Measurements from ENCODE around the gene TCF3.

TCF3 gene

DNA sequence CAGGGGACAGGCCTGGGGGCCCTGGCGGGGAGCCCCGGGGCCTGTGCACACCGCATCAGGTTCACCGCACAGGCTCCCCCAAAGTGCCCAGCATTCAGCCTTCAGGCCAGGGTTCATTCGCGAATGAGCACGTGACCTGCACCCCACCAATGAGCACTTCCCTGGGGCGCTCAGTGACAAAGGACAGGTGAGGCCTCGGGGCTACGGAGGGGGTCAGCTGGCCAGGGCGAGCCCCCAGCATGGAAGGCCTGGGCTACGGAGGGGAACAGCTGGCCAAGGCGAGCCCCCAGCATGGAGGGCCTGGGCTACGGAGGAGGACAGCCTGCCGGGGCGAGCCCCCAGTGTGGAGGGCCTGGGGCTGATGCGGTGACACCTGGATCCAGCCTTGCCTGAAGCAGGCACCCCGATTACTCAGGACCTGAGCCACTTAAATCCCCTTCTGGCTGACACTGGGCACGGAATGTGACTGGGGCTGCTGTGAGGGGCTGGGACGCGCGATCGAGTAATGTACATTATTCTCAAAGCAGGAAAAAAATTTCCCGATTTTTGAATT, 23.1 kb downstream of the TCF3 start:
- DNase-seq, result no peak

DNA sequence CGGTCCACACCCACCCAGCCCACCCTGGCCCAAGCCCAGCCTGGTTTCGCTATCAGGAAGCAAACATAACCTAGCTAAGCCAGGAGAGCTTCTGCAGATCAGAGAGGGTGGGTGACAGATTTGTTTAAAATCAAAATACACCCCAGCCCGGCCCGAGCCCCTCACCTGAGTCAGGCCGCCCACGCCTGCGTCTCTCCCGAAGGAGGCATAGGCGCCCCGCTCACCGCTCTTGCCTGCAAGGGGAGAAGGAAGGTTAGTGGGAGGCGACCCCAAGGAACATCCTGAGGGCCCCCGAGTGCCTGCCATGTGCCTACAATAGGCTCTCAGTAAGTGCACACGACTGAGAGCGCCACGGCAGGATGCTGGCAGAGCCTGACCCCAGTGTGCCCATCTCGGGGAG, 25.2 kb downstream of the TCF3 start:
- no peak for DNase-seq

DNA sequence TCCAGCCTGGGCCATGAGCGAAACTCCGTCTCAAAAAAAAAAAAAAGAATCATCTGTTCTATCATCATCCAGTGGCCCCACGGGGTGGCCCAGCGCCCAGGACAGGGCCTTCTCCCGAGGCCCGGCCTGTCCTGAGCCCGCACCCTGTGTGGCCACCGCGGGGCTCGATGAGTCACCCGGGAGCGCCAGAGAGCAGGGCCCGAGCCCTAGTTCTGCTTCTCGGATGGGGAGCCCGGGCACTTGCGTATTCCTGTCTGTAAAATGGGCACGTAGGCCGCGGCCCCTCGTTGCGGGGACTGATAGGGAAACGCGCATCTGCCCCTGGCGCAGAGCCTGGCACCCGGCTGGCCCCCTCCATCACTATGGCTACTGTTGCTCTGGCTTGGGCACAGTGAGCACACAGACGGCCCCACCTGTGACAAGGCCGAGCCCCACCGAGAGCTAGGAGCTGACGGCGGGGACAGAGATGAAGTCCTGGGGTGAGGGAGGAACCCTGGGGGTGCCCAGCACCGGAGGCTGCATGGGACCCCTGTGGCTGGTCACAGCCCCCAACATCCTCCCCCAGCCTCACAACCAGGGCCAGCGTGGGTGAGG, 25.9 kb downstream of the TCF3 start:
- DNase-seq, result no peak

DNA sequence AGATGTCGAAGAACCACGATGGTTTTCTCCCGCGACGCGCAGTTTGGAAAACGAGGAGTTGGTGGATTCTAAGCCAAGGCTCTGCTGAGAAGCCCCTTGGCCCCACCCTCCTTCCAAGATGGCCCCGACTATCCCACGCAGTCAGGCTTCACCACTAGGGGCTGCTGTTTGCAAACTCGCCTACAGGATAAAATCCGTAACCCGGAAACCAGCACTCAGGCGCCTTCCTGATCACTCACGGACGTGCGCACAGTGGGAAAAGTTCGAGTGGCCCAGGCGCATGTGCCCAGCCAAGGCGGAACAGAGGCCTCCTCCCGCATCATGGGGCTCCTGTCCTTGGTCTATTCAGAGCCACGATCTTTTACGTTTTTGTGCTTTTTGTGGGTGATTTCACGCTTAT, 28.0 kb downstream of the TCF3 start:
- no peak for DNase-seq

DNA sequence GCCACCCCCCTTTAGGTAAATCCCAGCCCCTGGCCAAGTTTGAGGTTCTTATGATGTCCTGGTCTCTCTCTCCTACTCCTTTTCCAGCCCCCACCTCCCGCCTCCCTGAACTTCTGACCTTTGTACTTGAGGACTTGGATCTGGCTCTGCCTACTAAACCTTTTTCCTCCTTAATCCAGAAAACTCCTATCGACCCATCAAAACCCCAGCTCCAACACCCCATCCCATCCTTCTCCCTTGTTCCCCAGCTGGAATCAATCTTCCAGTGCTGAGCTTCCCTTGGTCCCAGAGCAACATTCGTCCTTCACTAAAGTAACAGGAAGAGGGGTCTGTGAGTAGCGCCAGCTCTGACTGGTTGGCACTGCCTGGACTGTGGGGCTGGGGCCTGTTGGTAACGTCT, 29.9 kb downstream of the TCF3 start:
- DNase-seq, result no peak

DNA sequence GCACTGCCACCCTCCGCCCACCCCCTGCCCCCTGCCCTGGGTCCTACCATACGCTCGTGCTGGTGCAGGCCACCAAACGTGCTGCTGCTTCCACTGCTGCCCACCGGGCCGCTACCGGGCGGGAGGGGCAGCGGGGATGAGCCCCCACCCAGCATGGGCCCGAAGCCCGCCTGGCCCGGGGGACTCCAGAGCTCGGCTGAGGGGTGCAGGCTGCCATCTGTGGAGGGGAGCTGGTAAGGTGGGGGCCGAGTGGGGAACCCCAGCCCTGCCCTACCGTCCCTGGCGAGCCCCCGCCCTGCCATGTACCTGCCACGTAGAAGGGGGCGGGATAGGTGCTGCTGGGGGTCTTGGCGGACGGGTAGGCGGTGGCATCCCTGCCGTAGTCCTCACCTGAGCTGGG, 30.4 kb downstream of the TCF3 start:
- no peak for DNase-seq

DNA sequence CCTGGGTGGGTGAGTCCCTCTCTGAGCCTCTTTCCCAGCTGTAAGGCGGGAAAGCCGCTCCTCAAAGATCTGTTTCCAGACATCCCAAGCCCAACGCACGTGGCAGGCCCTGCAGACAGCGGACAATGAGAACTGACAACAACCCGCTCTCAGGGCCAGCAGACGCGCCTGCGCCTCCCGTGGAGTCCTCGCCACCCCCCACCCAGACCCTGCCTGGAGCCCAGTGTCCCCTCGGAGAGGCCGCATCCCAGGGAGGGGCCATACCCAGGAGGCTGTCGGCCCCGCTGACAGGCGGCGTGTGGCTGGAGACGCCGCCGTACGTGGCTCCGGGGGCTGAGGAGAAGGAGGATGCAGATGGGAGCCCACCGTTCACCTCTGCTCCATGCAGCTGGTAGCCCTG, 30.8 kb downstream of the TCF3 start:
- no peak for DNase-seq

DNA sequence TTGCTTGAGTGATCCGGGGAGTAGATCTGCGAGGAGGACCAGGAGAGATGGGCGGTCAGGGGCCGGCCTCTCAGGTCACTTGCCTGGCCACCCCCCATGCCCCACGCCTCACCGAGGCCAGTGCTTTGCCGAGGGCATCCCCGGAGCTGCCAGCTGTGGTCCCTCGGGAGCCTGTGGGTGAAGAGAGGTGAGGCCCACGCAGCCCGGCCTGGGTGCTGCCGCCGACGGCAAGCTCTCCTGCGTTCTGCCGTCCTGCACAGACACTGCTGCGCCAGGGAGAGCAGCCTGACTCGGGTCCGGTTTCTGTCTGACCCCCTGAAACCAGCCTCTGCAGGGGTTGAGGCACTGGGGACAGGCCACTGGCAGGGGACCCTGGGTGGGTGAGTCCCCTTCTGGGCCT, 31.4 kb downstream of the TCF3 start:
- DNase-seq, result no peak

DNA sequence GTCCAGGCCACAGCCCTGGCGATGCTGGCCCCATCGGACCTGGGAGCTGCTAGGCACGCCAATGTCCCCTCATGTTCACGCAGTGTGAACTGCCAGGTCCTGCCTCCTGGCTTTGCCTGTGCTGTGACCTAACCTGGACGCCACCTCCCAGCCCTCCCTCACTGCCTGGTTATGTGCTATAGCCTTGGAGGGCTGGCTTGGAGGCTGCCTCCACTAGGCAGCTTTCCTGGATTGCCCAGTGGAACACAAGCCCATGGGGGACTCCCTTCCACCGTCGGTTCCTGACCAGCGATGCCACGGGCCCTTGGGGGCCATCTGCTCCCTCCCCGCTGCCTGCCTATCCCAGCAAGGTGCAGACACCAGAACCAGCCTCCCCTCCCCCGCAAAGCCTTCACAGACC, 31.9 kb downstream of the TCF3 start:
- no peak for DNase-seq

DNA sequence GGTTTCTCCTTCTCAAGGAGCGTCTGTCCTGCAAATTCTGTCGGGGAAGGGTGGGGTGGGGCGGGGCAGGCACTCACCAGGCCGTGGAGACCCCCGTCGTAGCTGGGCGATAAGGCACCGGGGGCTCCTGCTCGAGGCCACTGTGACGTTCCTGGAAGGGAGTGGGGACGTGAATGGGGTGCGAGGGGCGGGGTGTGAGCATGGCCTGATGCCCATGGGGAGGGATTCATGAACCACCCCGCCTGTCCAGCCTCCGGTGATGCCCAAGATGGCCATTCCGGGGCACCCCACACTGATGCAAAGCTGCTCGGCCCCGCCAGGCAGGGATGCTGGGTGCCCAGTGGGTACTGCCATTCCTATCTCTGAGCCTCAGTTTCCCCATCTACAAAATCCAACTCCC, 32.7 kb downstream of the TCF3 start:
- DNase-seq, result no peak

DNA sequence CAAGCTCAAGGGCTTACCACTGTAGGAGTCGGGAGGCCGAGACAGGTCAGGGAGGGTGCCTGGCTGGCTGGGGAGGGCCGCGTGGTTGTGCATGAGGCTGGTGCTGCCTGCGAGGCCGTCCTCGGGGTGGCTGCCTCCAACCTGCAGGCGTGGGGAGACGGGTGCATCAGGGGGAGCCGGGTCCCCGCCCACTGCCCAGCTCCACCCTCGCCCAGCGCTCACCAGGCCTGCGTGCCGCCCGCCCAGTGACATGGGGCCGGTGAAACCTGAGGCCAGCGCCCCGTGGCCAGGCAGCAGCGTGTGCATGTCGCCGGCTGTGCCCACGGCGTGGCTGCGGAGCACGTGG, 33.3 kb downstream of the TCF3 start:
- no peak for DNase-seq

DNA sequence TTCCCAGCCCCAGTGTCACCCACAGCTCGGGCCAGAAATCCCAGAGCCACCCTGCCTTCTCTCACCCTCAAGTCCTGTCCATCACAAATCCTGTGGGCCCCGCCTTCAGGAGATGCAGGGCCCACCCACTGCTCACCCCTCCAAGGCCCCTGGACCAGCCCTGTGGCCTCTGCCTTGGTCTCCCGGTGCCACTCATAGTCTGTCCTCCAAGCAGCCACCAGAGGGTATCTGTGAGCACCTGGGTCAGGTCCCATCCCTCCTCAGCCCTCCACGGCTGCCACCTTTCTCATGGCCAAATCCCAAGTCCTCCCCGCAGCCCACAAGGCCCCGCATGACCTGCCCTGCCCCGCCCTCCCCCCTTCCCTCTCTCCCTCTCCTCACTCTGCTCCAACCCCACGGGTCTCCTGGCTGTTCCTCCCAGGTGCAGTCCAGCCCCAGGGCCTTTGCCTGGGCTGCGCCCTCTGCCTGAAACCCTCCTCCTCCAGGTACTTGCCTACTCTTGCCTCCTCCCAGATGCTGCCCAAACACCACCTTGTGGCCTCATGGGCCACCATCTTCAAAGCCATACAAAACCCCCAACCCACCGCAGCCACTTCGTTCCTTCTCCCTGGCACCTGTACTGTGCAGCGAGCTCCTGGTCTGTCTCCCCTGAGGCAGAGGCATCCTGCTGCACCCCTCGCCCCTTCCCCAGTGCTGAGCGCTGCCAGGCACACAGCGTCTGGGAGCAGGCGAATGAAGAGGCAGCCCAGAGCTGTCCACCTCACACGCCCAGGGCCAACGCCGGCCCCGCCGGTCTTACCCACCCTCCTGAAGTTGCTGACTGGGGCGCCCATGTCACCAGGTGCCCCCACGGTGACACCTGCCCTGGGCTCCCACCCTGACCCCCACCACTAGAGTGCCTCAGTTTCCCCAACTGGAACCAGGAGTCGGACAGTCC, 34.0 kb downstream of the TCF3 start:
- no peak for DNase-seq

DNA sequence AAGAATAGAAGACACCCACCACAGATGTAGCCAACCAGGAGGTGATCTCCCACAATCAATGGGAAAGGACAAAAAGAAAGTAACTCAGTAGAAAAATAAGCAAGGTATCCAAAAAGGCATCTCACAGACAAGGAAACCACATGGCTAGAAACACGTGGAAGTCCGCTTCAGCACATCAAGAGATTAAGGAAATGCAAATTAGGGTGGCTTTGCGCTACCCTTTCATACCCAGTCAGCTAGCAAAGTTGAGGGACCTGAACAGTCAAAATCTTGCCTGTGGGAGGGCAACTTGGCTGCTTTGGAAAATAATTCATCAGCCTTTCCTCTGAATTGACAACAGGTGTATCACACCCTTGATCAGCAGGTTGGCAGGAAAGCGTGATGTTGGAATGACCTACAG, 35.5 kb downstream of the TCF3 start:
- no peak for DNase-seq

DNA sequence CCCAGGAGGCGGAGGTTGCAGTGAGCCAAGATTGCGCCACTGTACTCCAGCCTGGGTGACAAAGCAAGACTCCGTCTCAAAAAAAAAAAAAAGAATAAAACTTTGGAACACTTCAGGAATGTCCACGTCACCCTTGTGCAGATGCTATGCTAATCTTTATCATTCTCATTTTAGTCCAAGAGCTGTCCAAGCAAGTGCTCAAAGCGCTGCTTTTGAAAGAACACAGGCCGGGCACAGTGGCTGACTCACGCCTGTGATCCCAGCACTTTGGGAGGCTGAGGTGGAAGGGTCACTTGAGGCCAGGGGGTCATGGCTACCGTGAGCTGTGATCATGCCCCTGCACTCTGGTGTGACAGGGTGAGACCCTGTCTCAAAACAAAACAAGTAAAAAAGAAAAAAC, 36.0 kb downstream of the TCF3 start:
- no peak for DNase-seq

DNA sequence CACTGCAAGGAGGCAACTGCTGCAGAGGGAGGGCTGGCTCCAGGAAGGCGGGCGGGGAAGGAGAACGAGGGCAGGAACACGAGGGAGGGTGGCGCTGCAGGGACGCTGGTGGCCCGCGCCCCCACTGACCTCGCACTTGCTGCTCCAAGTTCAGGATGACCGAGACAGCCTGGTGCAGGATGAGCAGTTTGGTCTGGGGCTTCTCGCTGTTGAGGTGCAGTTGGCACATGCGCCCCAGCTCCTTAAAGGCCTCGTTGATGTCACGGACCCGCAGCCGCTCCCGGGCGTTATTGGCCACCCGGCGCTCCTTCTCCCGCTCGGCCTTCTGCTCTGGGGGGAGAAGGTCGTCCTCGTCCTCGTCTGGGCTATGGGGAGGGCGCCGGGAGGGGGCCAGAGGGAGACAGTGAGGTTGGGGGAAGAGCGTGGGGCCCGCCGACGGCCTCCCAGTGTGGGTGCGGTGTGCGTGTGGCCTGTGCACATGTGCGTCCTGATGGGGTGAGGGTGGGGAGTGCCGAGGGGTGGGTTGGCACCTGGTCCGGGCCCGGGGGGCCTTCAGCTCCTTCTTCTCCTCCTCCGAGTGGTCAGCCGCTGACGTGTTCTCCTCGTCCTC, 37.2 kb downstream of the TCF3 start:
- DNase-seq, result no peak

DNA sequence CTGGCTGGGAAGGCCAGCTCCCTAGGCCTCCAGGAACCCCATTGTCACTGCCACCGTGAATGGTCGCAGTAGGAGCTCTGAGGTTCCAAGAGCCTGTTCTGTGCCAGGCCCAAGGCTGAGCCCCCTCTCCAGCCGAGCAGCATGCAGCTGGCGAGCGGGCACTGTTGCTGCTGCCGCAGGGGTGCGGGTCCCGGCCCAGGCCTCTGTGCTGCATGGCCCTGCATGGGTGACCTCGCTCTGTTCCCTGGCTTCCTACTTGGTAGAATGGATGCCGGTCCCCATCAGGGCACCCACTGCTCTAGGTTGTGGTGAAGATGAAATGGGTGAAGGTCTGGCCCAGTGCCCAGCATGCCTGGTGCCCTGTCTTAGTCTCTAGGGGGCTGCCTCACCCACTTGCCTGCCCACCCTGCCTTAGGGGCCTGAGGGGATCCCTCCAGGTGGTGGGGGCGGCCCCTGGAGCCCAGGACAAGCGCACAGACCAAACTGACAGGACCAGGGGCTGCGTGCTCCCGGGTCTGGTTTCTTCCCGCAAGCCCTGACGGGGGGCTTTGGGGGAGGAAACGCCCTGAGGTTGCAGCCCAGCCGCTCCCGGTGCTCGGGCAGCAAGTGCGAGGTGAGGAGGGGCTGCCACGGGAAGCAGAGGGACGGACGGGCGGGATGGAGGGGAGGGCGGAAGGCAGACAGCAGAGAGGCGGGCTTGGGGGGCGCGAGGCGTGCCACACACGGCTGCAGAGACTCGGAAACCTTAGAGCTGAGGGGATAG, 38.4 kb downstream of the TCF3 start:
- DNase-seq, result no peak

DNA sequence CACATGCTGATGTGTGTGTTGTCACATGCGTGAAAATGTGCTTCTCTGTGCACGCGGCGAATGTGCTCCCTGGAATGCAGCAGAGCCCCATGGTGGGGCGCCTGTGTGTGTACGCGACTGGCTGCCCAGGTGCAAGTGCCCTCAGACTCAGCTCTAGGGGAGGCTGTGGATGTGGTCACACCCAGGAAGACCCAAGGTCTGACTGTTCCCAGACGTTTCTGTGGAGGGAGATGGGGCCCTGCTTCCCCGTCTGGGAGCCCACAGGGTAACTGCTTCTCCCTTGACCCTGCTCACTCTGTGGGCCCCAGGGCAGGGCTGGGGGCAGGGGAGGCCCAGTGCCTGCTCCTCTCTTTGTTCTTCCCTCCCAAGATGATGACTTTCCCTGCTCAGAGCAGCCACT, 39.3 kb downstream of the TCF3 start:
- DNase-seq, result no peak

DNA sequence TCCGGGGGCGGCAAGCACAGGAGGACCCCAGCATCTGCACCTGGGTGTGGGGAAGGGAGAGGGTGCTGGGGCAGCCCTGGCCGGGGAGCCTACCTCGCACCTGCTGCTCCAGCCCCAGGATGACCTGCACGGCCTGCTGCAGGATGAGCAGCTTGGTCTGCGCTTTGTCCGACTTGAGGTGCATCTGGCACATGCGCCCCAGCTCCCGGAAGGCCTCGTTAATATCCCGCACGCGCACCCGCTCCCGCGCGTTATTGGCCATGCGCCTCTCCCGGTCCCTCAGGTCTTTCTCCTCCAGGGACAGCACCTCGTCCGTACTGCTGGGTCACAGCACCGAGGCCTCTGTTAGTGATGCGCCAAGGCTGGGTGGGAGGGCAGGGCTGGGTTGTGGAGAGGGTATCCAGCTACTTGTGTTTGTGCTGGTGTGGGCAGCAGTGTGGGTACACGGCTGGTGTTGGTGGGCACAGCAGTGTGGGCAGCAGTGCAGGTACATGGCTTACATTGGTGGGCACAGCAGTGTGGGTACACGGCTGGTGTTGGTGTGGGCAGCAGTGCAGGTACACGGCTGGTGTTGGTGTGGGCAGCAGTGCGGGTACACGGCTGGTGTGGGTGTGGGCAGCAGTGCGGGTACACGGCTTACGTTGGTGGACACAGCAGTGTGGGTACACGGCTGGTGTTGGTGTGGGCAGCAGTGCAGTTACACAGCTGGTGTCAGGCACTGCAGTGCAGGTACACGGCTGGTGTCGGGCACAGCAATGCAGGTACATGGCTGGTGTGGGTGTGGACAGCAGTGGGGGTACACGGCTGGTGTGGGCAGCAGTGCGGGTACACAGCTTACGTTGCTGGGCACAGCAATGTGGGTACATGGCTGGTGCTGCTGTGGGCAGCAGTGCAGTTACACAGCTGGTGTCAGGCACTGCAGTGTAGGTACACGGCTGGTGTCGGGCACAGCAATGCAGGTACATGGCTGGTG, 40.0 kb downstream of the TCF3 start:
- DNase-seq, result no peak

DNA sequence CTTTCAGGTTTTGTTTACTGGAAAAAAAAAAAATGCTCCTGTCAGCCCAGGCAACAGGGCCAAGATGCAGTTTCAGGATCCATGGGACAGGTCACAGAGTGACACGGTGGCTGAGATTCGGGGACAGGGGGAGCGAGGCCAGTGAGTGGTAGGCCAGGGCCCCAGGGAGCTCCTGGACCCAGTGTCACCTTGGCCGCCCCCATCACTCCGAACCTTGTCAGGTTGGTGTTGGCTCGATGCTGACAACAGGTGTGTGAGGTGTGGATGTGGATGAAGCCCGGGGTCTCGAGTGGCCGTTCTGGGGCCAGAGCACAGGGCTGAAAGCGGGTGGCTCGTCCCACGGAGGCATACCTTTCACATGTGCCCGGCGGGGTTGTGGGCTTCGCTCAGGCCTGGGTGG, 41.1 kb downstream of the TCF3 start:
- DNase-seq, result no peak

DNA sequence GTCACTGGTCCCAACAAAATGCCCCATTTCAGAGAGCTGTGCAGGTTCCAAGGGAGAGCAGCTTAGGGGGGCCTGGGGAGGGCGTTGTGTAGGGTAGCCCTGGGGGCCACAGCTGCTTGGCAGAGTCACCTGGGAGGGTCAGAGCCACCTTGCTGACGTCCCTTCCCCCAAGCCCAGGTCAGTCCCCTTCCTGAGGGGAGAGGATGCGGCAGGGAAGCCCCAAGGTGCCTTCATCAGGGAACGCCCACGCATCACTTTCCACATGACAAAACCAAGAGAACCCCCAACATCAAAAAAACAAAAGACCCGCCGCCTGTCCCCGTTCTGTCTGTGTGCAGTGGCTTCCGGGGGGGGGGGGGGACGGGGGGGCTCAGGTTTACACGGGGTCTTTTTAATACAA, 41.8 kb downstream of the TCF3 start:
- no peak for DNase-seq

DNA sequence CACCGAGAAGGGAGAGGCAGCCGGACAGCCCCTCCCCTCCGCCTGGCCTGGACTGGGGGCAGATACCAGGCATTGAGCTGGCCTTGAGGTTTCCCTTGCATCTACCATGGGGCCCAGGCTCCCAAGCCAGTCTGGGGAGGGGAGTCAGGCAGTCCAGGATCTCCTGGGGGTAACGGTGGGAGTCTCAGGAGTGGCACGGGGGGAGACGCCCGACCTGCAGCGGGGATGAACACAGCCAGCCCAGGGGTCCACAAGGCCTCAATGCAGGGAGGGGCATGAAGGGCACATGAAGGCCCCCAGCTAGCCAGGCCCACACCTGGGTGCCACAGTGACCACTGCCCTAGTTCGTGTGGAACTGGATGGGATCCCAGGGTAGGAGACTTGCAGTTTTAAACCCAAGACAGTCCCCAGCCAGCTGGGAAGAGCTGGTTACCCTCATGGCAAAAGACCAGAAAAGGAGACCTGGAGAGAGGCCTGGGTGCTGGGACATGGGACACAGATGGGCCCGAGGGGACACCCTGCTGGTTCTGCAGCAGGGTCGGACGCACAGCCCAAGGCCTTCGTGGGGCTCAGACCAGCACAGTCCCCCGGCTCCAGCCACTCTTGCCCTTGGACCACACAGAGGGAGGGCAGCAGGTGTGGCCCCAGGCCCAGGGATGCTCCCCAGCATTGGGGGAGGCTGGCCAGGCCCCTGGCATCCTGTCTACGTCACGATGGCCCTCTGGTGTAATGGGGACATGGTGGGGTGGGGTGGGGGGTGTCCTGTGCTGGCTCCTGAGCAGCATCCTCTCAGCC, 42.5 kb downstream of the TCF3 start:
- no peak for DNase-seq

DNA sequence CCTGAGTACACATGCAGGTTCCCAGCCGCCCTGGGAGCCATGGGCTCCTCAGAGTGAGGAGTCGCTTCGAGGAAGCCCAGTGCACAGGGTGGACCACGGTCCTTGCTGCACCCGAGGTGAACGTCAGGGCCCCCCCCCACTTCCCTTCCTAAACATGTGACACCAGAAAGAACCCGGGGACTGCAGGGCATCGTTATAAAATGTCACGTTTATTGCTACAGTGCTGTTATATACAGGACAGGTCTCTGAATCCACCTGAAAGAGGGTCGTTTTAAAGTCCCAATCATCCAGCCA, 43.4 kb downstream of the TCF3 start:
- no peak for DNase-seq
